Mesendoderm (in vitro differentiated cells): ENCODE measurements around the gene CAMK4.

Experiments
- DNase-seq: peaks from one replicate; pipeline ENCODE4 v3.0.0; 2013
- H2AK5ac ChIP-seq: 2 replicates; pipeline ENCODE4 v1.6.1; 2013; ENCODE audit warnings: low read length, inconsistent platforms
- H2BK120ac ChIP-seq: 2 replicates; pipeline ENCODE4 v1.6.1; 2013; ENCODE audit warnings: low read depth, mild to moderate bottlenecking, low read length, moderate library complexity, mixed read lengths
- H2BK15ac ChIP-seq: replicated peaks from 2 replicates; pipeline ENCODE4 v1.6.1; 2013; ENCODE audit warnings: low read depth, mild to moderate bottlenecking, moderate library complexity
- H2BK5ac ChIP-seq: 2 replicates; pipeline ENCODE4 v1.6.1; 2013; ENCODE audit warnings: low read length, inconsistent platforms
- H3K18ac ChIP-seq: 2 replicates; pipeline ENCODE4 v1.6.1; 2013; ENCODE audit warnings: mild to moderate bottlenecking, low read length, mixed read lengths
- H3K23ac ChIP-seq: one replicate; pipeline ENCODE4 v1.6.1; 2013; ENCODE audit warnings: low read length
- H3K27ac ChIP-seq: 2 replicates; pipeline ENCODE4 v1.5.1; 2013; ENCODE audit warnings: low read depth, mild to moderate bottlenecking, inconsistent platforms, low read length, moderate library complexity
- H3K27me3 ChIP-seq: 2 replicates; pipeline ENCODE4 v1.6.1; 2013; ENCODE audit warnings: low read length, control low read depth, mild to moderate bottlenecking, inconsistent platforms; ENCODE audit not compliant: insufficient read depth, poor library complexity
- H3K36me3 ChIP-seq: 2 replicates; pipeline ENCODE4 v1.6.1; 2013; ENCODE audit warnings: low read length, inconsistent platforms; ENCODE audit not compliant: control insufficient read depth, insufficient read depth
- H3K4ac ChIP-seq: one replicate; pipeline ENCODE4 v1.6.1; 2013; ENCODE audit warnings: low read depth, mild to moderate bottlenecking, low read length, moderate library complexity
- H3K4me1 ChIP-seq: 2 replicates; pipeline ENCODE4 v1.6.1; 2013; ENCODE audit warnings: low read depth, low read length, inconsistent platforms; ENCODE audit not compliant: control insufficient read depth
- H3K4me2 ChIP-seq: 2 replicates; pipeline ENCODE4 v1.6.1; 2013; ENCODE audit warnings: low read length
- H3K4me3 ChIP-seq: 2 replicates; pipeline ENCODE4 v1.5.1; 2013; ENCODE audit warnings: mild to moderate bottlenecking, low read length
- H3K56ac ChIP-seq: one replicate; pipeline ENCODE4 v1.6.1; 2013; ENCODE audit warnings: low read length
- H3K79me1 ChIP-seq: 2 replicates; pipeline ENCODE4 v1.6.1; 2013; ENCODE audit warnings: low read length, inconsistent platforms
- H3K79me2 ChIP-seq: 2 replicates; pipeline ENCODE4 v1.6.1; 2013; ENCODE audit warnings: mild to moderate bottlenecking, low read length; ENCODE audit not compliant: control insufficient read depth, insufficient read depth
- H3K9ac ChIP-seq: 2 replicates; pipeline ENCODE4 v1.6.1; 2013; ENCODE audit warnings: low read length, inconsistent platforms
- H4K5ac ChIP-seq: one replicate; pipeline ENCODE4 v1.6.1; 2013; ENCODE audit warnings: low read length
- H4K8ac ChIP-seq: one replicate; pipeline ENCODE4 v1.6.1; 2013; ENCODE audit warnings: low read depth, mild to moderate bottlenecking, control low read depth, low read length, moderate library complexity
- WGBS: extraction: QIAGEN DNeasy Blood & Tissue Kit; methylation state at CpG from one replicate; pipeline ENCODE4 v1.1.7; 2013; ENCODE audit warnings: low lambda C conversion rate, missing lambda C conversion rate; ENCODE audit not compliant: insufficient coverage; ENCODE audit errors: extremely low coverage; 5-methylcytosine and 5-hydroxymethylcytosine counted together

Gene CAMK4

GRCh38 chr5:111469903-111470302 is 245.7 kb downstream of the CAMK4 start:
- H2BK5ac ChIP-seq, result no peak overlapping the region
- no peaks in the 10 kb centered on the region for H3K79me1 ChIP-seq
- no peak overlapping the region for H4K5ac ChIP-seq
- H3K9ac ChIP-seq, result no peak overlapping the region
- no peak overlapping the region for H3K23ac ChIP-seq
- H3K56ac ChIP-seq, result no peak overlapping the region
- no peak overlapping the region for H2AK5ac ChIP-seq
- H3K4me1 ChIP-seq, result no peaks in the 10 kb centered on the region
- no peak for DNase-seq
- H3K27ac ChIP-seq, result no peak overlapping the region
- no peaks in the 10 kb centered on the region for H3K27me3 ChIP-seq
- H3K18ac ChIP-seq, result no peak overlapping the region
- no CpG with 5 or more reads among the region's 2 CpGs for WGBS
- no peak overlapping the region for H2BK15ac ChIP-seq
- H3K4me3 ChIP-seq, result no peak overlapping the region
- H3K79me2 ChIP-seq, result no peaks in the 10 kb centered on the region
- H3K4ac ChIP-seq, result no peak overlapping the region
- no peak overlapping the region for H3K4me2 ChIP-seq
- H2BK120ac ChIP-seq, result no peak overlapping the region
- H3K36me3 ChIP-seq, result no peaks in the 10 kb centered on the region
- H4K8ac ChIP-seq, result no peak overlapping the region

- Histone ChIP-seq H3K27ac (no peak overlapping the region), H3K36me3 (no peaks in the 10 kb centered on the region), H4K8ac (no peak overlapping the region), H3K4me1 (no peaks in the 10 kb centered on the region), H3K23ac (no peak overlapping the region), H2AK5ac (no peak overlapping the region), H2BK5ac (no peak overlapping the region), H3K27me3 (no peaks in the 10 kb centered on the region), H3K79me2 (no peaks in the 10 kb centered on the region), H3K4me3 (no peak overlapping the region), H3K56ac (no peak overlapping the region), H2BK15ac (no peak overlapping the region), H3K4me2 (no peak overlapping the region), H3K18ac (no peak overlapping the region), H4K5ac (no peak overlapping the region), H3K4ac (no peak overlapping the region), H3K9ac (no peak overlapping the region), H2BK120ac (no peak overlapping the region), H3K79me1 (no peaks in the 10 kb centered on the region)
- no CpG with 5 or more reads among the region's 3 CpGs for WGBS
- no peak for DNase-seq
These were observed 247.9 kb downstream of the CAMK4 start for GRCh38 chr5:111472096-111472495.

GRCh38 chr5:111472579-111472978 is 248.4 kb downstream of the CAMK4 start:
- no CpG with 5 or more reads among the region's 3 CpGs for WGBS
- H3K79me2 ChIP-seq, result no peaks in the 10 kb centered on the region
- no peaks in the 10 kb centered on the region for H3K4me1 ChIP-seq
- no peak overlapping the region for H3K18ac ChIP-seq
- no peak overlapping the region for H4K5ac ChIP-seq
- H4K8ac ChIP-seq, result no peak overlapping the region
- no peak overlapping the region for H2BK15ac ChIP-seq
- H3K27me3 ChIP-seq, result no peaks in the 10 kb centered on the region
- no peak overlapping the region for H3K4me2 ChIP-seq
- no peak overlapping the region for H3K4me3 ChIP-seq
- DNase-seq, result no peak
- H3K79me1 ChIP-seq, result no peaks in the 10 kb centered on the region
- H2AK5ac ChIP-seq, result no peak overlapping the region
- H3K36me3 ChIP-seq, result no peaks in the 10 kb centered on the region
- no peak overlapping the region for H2BK120ac ChIP-seq
- no peak overlapping the region for H3K4ac ChIP-seq
- no peak overlapping the region for H2BK5ac ChIP-seq
- no peak overlapping the region for H3K23ac ChIP-seq
- H3K9ac ChIP-seq, result no peak overlapping the region
- H3K56ac ChIP-seq, result no peak overlapping the region
- no peak overlapping the region for H3K27ac ChIP-seq

GRCh38 chr5:111478266-111478665 is 254.1 kb downstream of the CAMK4 start:
- Histone ChIP-seq H3K4me2 (no peak overlapping the region), H2BK120ac (no peak overlapping the region), H3K36me3 (no peaks in the 10 kb centered on the region)

GRCh38 chr5:111478898-111479297 is 254.7 kb downstream of the CAMK4 start:
- DNase-seq, result no peak
- Histone ChIP-seq H2AK5ac (no peak overlapping the region), H3K36me3 (no peaks in the 10 kb centered on the region), H3K4ac (no peak overlapping the region), H3K79me1 (no peaks in the 10 kb centered on the region), H3K4me2 (no peak overlapping the region), H2BK15ac (no peak overlapping the region), H4K8ac (no peak overlapping the region), H2BK120ac (no peak overlapping the region), H3K4me1 (no peaks in the 10 kb centered on the region), H3K9ac (no peak overlapping the region), H3K23ac (no peak overlapping the region), H3K27me3 (no peaks in the 10 kb centered on the region), H4K5ac (no peak overlapping the region), H3K27ac (no peak overlapping the region), H3K79me2 (no peaks in the 10 kb centered on the region), H2BK5ac (no peak overlapping the region), H3K4me3 (no peak overlapping the region), H3K18ac (no peak overlapping the region), H3K56ac (no peak overlapping the region)
- whole genome bisulfite sequencing, result no CpG with 5 or more reads among the region's 2 CpGs

More at GRCh38 chr5:111478266-111478665, 254.1 kb downstream of the CAMK4 start:
- no peak overlapping the region for H2BK5ac ChIP-seq
- no peak overlapping the region for H3K56ac ChIP-seq
- no peak overlapping the region for H4K8ac ChIP-seq
- no peaks in the 10 kb centered on the region for H3K79me1 ChIP-seq
- H2AK5ac ChIP-seq, result no peak overlapping the region
- no peak overlapping the region for H3K23ac ChIP-seq
- H2BK15ac ChIP-seq, result no peak overlapping the region
- H3K27ac ChIP-seq, result no peak overlapping the region
- no peak overlapping the region for H3K4ac ChIP-seq
- H4K5ac ChIP-seq, result no peak overlapping the region
- H3K27me3 ChIP-seq, result no peaks in the 10 kb centered on the region
- WGBS, result no CpG with 5 or more reads among the region's 1 CpG
- no peak overlapping the region for H3K4me3 ChIP-seq
- no peak overlapping the region for H3K18ac ChIP-seq
- no peak for DNase-seq
- H3K4me1 ChIP-seq, result no peaks in the 10 kb centered on the region
- no peak overlapping the region for H3K9ac ChIP-seq
- no peaks in the 10 kb centered on the region for H3K79me2 ChIP-seq

GRCh38 chr5:111480346-111480745 is 256.2 kb downstream of the CAMK4 start:
- no peak for DNase-seq
- H3K18ac ChIP-seq, result no peak overlapping the region
- no peak overlapping the region for H3K4me2 ChIP-seq
- H2BK15ac ChIP-seq, result no peak overlapping the region
- H3K9ac ChIP-seq, result no peak overlapping the region
- H2BK120ac ChIP-seq, result no peak overlapping the region
- H2AK5ac ChIP-seq, result no peak overlapping the region
- no peak overlapping the region for H3K4me3 ChIP-seq
- no peak overlapping the region for H4K8ac ChIP-seq
- no peak overlapping the region for H4K5ac ChIP-seq
- no peaks in the 10 kb centered on the region for H3K4me1 ChIP-seq
- H3K27me3 ChIP-seq, result no peaks in the 10 kb centered on the region
- no CpG with 5 or more reads among the region's 4 CpGs for WGBS
- H3K4ac ChIP-seq, result no peak overlapping the region
- H3K36me3 ChIP-seq, result no peaks in the 10 kb centered on the region
- no peak overlapping the region for H2BK5ac ChIP-seq
- no peaks in the 10 kb centered on the region for H3K79me2 ChIP-seq
- no peak overlapping the region for H3K27ac ChIP-seq
- no peaks in the 10 kb centered on the region for H3K79me1 ChIP-seq
- H3K23ac ChIP-seq, result no peak overlapping the region
- no peak overlapping the region for H3K56ac ChIP-seq
